IMR-90 (cell line): ENCODE data around the gene DYNC1H1. TPM values are rescaled to one million over a fixed set of nuclear protein-coding genes. Genes with fewer than 3 reads are reported as not detected.

ENCODE experiments used
- ATAC-seq: fragments of 200-7000 bp; cut with Tn5 transposase; 2 replicates; pipeline ENCODE4 v1.9.1; 2020; ENCODE audit warnings: low read depth, mild to moderate bottlenecking, moderate library complexity
- BruUV-seq: library from RNA; stranded (reverse); fragments of 400-500 nt; replicated peaks from 2 replicates; lab custom pipeline; 2021; lab: Mats Ljungman, UMichigan
- CTCF ChIA-PET: fragments of 300-600 bp; formaldehyde crosslinking; extraction: SDS; loops from one replicate; lab custom pipeline; 2021; ENCODE audit warnings: antibody characterized with exemption; lab: Yijun Ruan, JAX
- POLR2A ChIA-PET: fragments of 300-600 bp; sonication (Branson Sonifier 250); formaldehyde crosslinking; loops from one replicate; lab custom pipeline; 2022; ENCODE audit warnings: antibody characterized with exemption; ENCODE audit not compliant: unreplicated experiment; lab: Charles Lee
- DNase-seq: peaks from one replicate; pipeline ENCODE4 v3.0.0; 2013
- H2AFZ ChIP-seq: replicated peaks from 2 replicates; pipeline ENCODE3; 2013; ENCODE audit warnings: low read length, mild to moderate bottlenecking; ENCODE audit not compliant: poor library complexity
- H2AK5ac ChIP-seq: 2 replicates; pipeline ENCODE4 v1.6.1; 2013; ENCODE audit warnings: low read depth, low read length, inconsistent platforms
- H2AK9ac ChIP-seq: replicated peaks from 2 replicates; pipeline ENCODE3; 2013; ENCODE audit warnings: mild to moderate bottlenecking, low read depth, low read length, moderate library complexity; ENCODE audit not compliant: poor library complexity
- H2BK120ac ChIP-seq: 2 replicates; pipeline ENCODE4 v1.6.1; 2013; ENCODE audit warnings: low read depth, low read length, inconsistent platforms
- H2BK15ac ChIP-seq: 3 replicates; pipeline ENCODE4 v1.6.1; 2013; ENCODE audit warnings: low read depth, low read length, inconsistent platforms
- H2BK20ac ChIP-seq: 2 replicates; pipeline ENCODE4 v1.6.1; 2013; ENCODE audit warnings: low read depth, mild to moderate bottlenecking, inconsistent platforms, low read length, moderate library complexity
- H2BK5ac ChIP-seq: 2 replicates; pipeline ENCODE4 v1.6.1; 2013; ENCODE audit warnings: mild to moderate bottlenecking, low read depth, low read length, inconsistent platforms; ENCODE audit not compliant: poor library complexity, severe bottlenecking
- H3K14ac ChIP-seq: replicated peaks from 2 replicates; pipeline ENCODE4 v1.6.1; 2013; ENCODE audit warnings: low read depth, low read length, inconsistent platforms
- H3K18ac ChIP-seq: 2 replicates; pipeline ENCODE4 v1.6.1; 2013; ENCODE audit warnings: low read depth, low read length, control low read depth
- H3K23ac ChIP-seq: 2 replicates; pipeline ENCODE4 v1.6.1; 2013; ENCODE audit warnings: low read depth, low read length, inconsistent platforms
- H3K27ac ChIP-seq: 2 replicates; pipeline ENCODE4 v1.5.1; 2013; ENCODE audit warnings: mild to moderate bottlenecking, control low read depth, low read length; ENCODE audit not compliant: insufficient read depth
- H3K27me3 ChIP-seq: 2 replicates; pipeline ENCODE4 v1.6.1; 2013; ENCODE audit warnings: low read length; ENCODE audit not compliant: control insufficient read depth, insufficient read depth
- H3K36me3 ChIP-seq: 2 replicates; pipeline ENCODE4 v1.6.1; 2013; ENCODE audit warnings: low read length, mixed read lengths; ENCODE audit not compliant: control insufficient read depth, insufficient read depth
- H3K4ac ChIP-seq: 2 replicates; pipeline ENCODE4 v1.6.1; 2013; ENCODE audit warnings: low read depth, low read length, inconsistent platforms
- H3K4me1 ChIP-seq: 2 replicates; pipeline ENCODE4 v1.6.1; 2013; ENCODE audit warnings: low read length, mixed read lengths; ENCODE audit not compliant: control insufficient read depth, insufficient read depth
- H3K4me2 ChIP-seq: 2 replicates; pipeline ENCODE4 v1.6.1; 2013; ENCODE audit warnings: low read depth, mild to moderate bottlenecking, control low read depth, low read length, moderate library complexity
- H3K4me3 ChIP-seq: 2 replicates; pipeline ENCODE4 v1.5.1; 2013; ENCODE audit warnings: low read depth, mild to moderate bottlenecking, control low read depth, low read length, moderate library complexity; ENCODE audit not compliant: insufficient read depth
- H3K56ac ChIP-seq: 2 replicates; pipeline ENCODE4 v1.6.1; 2013; ENCODE audit warnings: low read length, inconsistent platforms; ENCODE audit not compliant: insufficient read depth; ENCODE audit errors: extremely low read depth
- H3K79me1 ChIP-seq, 2 experiments: 2 replicates each; pipeline ENCODE4 v1.6.1; 2013; ENCODE audit warnings: low read length in 2 of 2, inconsistent platforms in 1 of 2, low read depth in 1 of 2
- H3K9ac ChIP-seq: 2 replicates; pipeline ENCODE4 v1.6.1; 2013; ENCODE audit warnings: low read depth, low read length, control low read depth
- H3K9me1 ChIP-seq: 2 replicates; pipeline ENCODE4 v1.6.1; 2013; ENCODE audit warnings: low read length, inconsistent platforms; ENCODE audit not compliant: insufficient read depth
- H3K9me3 ChIP-seq: 2 replicates; pipeline ENCODE4 v1.6.1; 2013; ENCODE audit warnings: low read length; ENCODE audit not compliant: control insufficient read depth, insufficient read depth
- H4K20me1 ChIP-seq: 2 replicates; pipeline ENCODE4 v1.6.1; 2013; ENCODE audit warnings: low read length, inconsistent platforms; ENCODE audit not compliant: insufficient read depth
- H4K5ac ChIP-seq: 2 replicates; pipeline ENCODE4 v1.6.1; 2013; ENCODE audit warnings: mild to moderate bottlenecking, low read depth, low read length, control low read depth
- H4K8ac ChIP-seq, 2 experiments: 2 replicates each; pipeline ENCODE4 v1.6.1; 2013; ENCODE audit warnings: low read depth in 2 of 2, low read length in 2 of 2, control low read depth in 1 of 2, inconsistent platforms in 1 of 2
- H4K91ac ChIP-seq: 2 replicates; pipeline ENCODE4 v1.6.1; 2013; ENCODE audit warnings: low read depth, low read length, inconsistent platforms; ENCODE audit not compliant: insufficient read depth
- BHLHE40 ChIP-seq: fragments of 150-350 bp; IDR thresholded peaks from 2 replicates; pipeline ENCODE4 v1.6.1; 2016; ENCODE audit warnings: mild to moderate bottlenecking, low read depth, low read length
- CEBPB ChIP-seq: IDR thresholded peaks from 2 replicates; pipeline ENCODE4 v1.6.1; 2012; ENCODE audit warnings: low read depth, low read length, improper control_type of control experiment
- CHD1 ChIP-seq: IDR thresholded peaks from 2 replicates; pipeline ENCODE4 v1.6.1; 2012; ENCODE audit warnings: low read depth, low read length, improper control_type of control experiment
- FOS ChIP-seq: fragments of 150-350 bp; IDR thresholded peaks from 2 replicates; pipeline ENCODE4 v1.6.1; 2016; ENCODE audit warnings: low read depth, low read length
- MAFK ChIP-seq: IDR thresholded peaks from 2 replicates; pipeline ENCODE4 v1.6.1; 2012; ENCODE audit warnings: low read depth, low read length, improper control_type of control experiment
- MAZ ChIP-seq: IDR thresholded peaks from 2 replicates; pipeline ENCODE4 v1.6.1; 2012; ENCODE audit warnings: low read depth, mild to moderate bottlenecking, low read length, improper control_type of control experiment, moderate library complexity, borderline replicate concordance
- MXI1 ChIP-seq: IDR thresholded peaks from 2 replicates; pipeline ENCODE4 v1.6.1; 2012; ENCODE audit warnings: low read depth, mild to moderate bottlenecking, low read length, moderate library complexity, borderline replicate concordance
- NFE2L2 ChIP-seq: fragments of 150-350 bp; IDR thresholded peaks from 2 replicates; pipeline ENCODE4 v1.6.1; 2016; ENCODE audit warnings: low read depth, mild to moderate bottlenecking, low read length
- POLR2A ChIP-seq: IDR thresholded peaks from 2 replicates; pipeline ENCODE4 v1.6.1; 2012; ENCODE audit warnings: mild to moderate bottlenecking, low read depth, low read length
- RAD21 ChIP-seq: IDR thresholded peaks from 2 replicates; pipeline ENCODE4 v1.6.1; 2012; ENCODE audit warnings: low read length, improper control_type of control experiment
- RCOR1 ChIP-seq: IDR thresholded peaks from 2 replicates; pipeline ENCODE4 v1.6.1; 2012; ENCODE audit warnings: mild to moderate bottlenecking, low read length, improper control_type of control experiment; ENCODE audit not compliant: insufficient replicate concordance
- RFX5 ChIP-seq: IDR thresholded peaks from 2 replicates; pipeline ENCODE4 v1.8.0; 2012; ENCODE audit warnings: low read depth, mild to moderate bottlenecking, low read length, moderate library complexity
- SMC3 ChIP-seq: fragments of 150-350 bp; IDR thresholded peaks from 2 replicates; pipeline ENCODE4 v1.6.1; 2016; ENCODE audit warnings: low read depth, mild to moderate bottlenecking, antibody characterized with exemption, low read length, moderate library complexity
- WGBS, 2 experiments: methylation state at CpG; one replicate each; pipeline versions ENCODE4 v1.1.5 to v1.1.7; 2013; ENCODE audit warnings: missing lambda C conversion rate in 2 of 2; ENCODE audit not compliant: insufficient read length in 1 of 2; ENCODE audit errors: extremely low coverage in 2 of 2; 5-methylcytosine and 5-hydroxymethylcytosine counted together
- dilution Hi-C: fragments of 300-500 bp; cut with HindIII; formaldehyde crosslinking; loops from one replicate; pipeline ENCODE4 v1.14.3; 2018; ENCODE audit warnings: low sequenced_read_pairs; ENCODE audit not compliant: unreplicated experiment
- in situ Hi-C: fragments of 300-500 bp; cut with MboI; formaldehyde crosslinking; loops from 3 replicates; pipeline ENCODE4 v1.14.3; 2019; ENCODE audit warnings: low sequenced_read_pairs, inconsistent platforms, mixed read lengths
- intact Hi-C: fragments of 100-400 bp; cut with micrococcal nuclease; formaldehyde crosslinking; loops from 2 replicates; pipeline ENCODE4 v1.10.0; 2022
- polyA plus RNA-seq, 3 experiments: library from polyadenylated mRNA; depleted of rRNA; stranded (reverse); fragments of >200 nt; gene quantifications; 2 replicates each; pipeline ENCODE4 v1.2.3, GENCODE V29; 2012; ENCODE audit warnings: low replicate concordance in 1 of 3
- total RNA-seq: library from RNA; depleted of rRNA; stranded (reverse); fragments of >200 nt; gene quantifications from 2 replicates; pipeline ENCODE4 v1.2.3, GENCODE V29; 2012
- TF ChIP-seq, protein P1 (sequence below): fragments of 150-350 bp; IDR thresholded peaks from 2 replicates; pipeline ENCODE4 v1.6.1; 2017; ENCODE audit warnings: mild to moderate bottlenecking, antibody characterized with exemption, low read length, low read depth
- TF ChIP-seq, protein P2 (sequence below): fragments of 150-350 bp; IDR thresholded peaks from 2 replicates; pipeline ENCODE4 v1.6.1; 2016; ENCODE audit warnings: low read depth, mild to moderate bottlenecking, low read length, moderate library complexity, borderline replicate concordance
- TF ChIP-seq, protein P3 (sequence below): conservative IDR thresholded peaks from 2 replicates; pipeline ENCODE4 v1.5.1; 2012; ENCODE audit warnings: mild to moderate bottlenecking, low read depth, low read length, improper control_type of control experiment

The DYNC1H1 gene
- total and polyA plus RNA-seq, 2 of the 4 experiments (the other 2 are of a cell fraction): 240 to 670 TPM

DNA sequence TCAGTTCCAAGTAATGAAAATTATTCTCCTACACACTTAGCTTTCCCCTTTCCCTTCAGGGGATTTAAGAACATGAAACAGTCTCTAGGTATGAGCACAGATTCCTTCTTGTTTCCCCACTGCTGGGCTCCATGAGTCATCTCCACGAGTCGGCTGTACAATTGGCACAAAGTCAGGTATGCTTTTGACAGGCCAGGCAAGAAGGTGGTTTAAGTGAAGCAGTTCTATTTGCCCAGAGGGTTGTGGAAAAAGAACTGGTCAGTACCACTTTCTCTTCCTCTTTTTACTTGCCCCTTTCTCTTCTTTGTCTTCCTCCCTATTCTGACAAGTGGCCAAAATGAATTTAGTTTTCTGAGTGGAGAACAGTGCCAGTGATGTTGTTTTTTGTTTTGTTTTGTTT, 16.3 kb downstream of the DYNC1H1 start:
- Histone ChIP-seq H2BK5ac (peak overlapping the region; percentile 78), H3K36me3 (peaks cover 49% of the 10 kb centered on the region), H3K9ac (no peak overlapping the region), H3K4me2 (peak overlapping the region; percentile 41; the same call in 1 of the 2 replicates), H3K4me1 (peaks cover 8% of the 10 kb centered on the region), H4K20me1 (peaks cover 29% of the 10 kb centered on the region; the same call in 1 of the 2 replicates), H4K91ac (no peak overlapping the region), H3K9me3 (no peaks in the 10 kb centered on the region), H3K14ac (no peak overlapping the region), H3K27ac (no peak overlapping the region), H3K23ac (no peak overlapping the region), H2BK15ac (no peak overlapping the region), H3K18ac (no peak overlapping the region), H2BK120ac (no peak overlapping the region), H4K8ac (no peak overlapping the region), H3K4ac (no peak overlapping the region), H3K27me3 (no peaks in the 10 kb centered on the region), H3K56ac (no peak overlapping the region), H2AK9ac (no peak overlapping the region), H3K4me3 (no peak overlapping the region), H3K9me1 (peaks cover 4% of the 10 kb centered on the region), H4K5ac (no peak overlapping the region), H3K79me1 (peaks cover 26 to 50% of the 10 kb centered on the region in 2 experiments), H2AK5ac (no peak overlapping the region; the same call in 1 of the 2 replicates), H2BK20ac (no peak overlapping the region), H2AFZ (no peak overlapping the region)
- WGBS, 2 experiments: no CpG with 5 or more reads among the region's 2 CpGs
- intact Hi-C loops (loop anchor here (1.0 to 5.0 kb wide), 2 partner anchors 16 to 47 kb away; partner anchors contain the start of gene DYNC1H1), dilution Hi-C loops (no loop called here), in situ Hi-C loops (no loop called here)
- POLR2A ChIA-PET: no interaction called here
- peak; percentile 91 for ATAC-seq
- peak; percentile 99 for DNase-seq
- CTCF ChIA-PET: no interaction called here
- no TSS peak for BruUV-seq
- TF ChIP-seq, protein P1, sequence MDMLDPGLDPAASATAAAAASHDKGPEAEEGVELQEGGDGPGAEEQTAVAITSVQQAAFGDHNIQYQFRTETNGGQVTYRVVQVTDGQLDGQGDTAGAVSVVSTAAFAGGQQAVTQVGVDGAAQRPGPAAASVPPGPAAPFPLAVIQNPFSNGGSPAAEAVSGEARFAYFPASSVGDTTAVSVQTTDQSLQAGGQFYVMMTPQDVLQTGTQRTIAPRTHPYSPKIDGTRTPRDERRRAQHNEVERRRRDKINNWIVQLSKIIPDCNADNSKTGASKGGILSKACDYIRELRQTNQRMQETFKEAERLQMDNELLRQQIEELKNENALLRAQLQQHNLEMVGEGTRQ: no peak
- 0 out of 2 replicates have a peak, but pooled peaks have one; percentile 6 for TF ChIP-seq RAD21
- TF ChIP-seq, protein P2, sequence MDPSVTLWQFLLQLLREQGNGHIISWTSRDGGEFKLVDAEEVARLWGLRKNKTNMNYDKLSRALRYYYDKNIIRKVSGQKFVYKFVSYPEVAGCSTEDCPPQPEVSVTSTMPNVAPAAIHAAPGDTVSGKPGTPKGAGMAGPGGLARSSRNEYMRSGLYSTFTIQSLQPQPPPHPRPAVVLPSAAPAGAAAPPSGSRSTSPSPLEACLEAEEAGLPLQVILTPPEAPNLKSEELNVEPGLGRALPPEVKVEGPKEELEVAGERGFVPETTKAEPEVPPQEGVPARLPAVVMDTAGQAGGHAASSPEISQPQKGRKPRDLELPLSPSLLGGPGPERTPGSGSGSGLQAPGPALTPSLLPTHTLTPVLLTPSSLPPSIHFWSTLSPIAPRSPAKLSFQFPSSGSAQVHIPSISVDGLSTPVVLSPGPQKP: no peak
- TF ChIP-seq CHD1: no peak
- peak; percentile 87 for TF ChIP-seq BHLHE40
- TF ChIP-seq SMC3: peak; percentile 30; the same call in 1 of the 2 replicates
- no peak for TF ChIP-seq POLR2A
- peak; percentile 90 for TF ChIP-seq CEBPB
- no peak for TF ChIP-seq NFE2L2
- peak; percentile 89 for TF ChIP-seq FOS
- no peak for TF ChIP-seq RFX5
- no peak for TF ChIP-seq MAZ
- TF ChIP-seq, protein P3, sequence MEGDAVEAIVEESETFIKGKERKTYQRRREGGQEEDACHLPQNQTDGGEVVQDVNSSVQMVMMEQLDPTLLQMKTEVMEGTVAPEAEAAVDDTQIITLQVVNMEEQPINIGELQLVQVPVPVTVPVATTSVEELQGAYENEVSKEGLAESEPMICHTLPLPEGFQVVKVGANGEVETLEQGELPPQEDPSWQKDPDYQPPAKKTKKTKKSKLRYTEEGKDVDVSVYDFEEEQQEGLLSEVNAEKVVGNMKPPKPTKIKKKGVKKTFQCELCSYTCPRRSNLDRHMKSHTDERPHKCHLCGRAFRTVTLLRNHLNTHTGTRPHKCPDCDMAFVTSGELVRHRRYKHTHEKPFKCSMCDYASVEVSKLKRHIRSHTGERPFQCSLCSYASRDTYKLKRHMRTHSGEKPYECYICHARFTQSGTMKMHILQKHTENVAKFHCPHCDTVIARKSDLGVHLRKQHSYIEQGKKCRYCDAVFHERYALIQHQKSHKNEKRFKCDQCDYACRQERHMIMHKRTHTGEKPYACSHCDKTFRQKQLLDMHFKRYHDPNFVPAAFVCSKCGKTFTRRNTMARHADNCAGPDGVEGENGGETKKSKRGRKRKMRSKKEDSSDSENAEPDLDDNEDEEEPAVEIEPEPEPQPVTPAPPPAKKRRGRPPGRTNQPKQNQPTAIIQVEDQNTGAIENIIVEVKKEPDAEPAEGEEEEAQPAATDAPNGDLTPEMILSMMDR: no peak
- no peak for TF ChIP-seq MAFK
- peak; percentile 99 for TF ChIP-seq MXI1
- no peak for TF ChIP-seq RCOR1
